Ectodermal cell (in vitro differentiated cells): ENCODE results near the gene AGBL1.

Experiments used
- H3K27ac ChIP-seq: 2 replicates; pipeline ENCODE4 v1.7.0; 2013; ENCODE audit warnings: mild to moderate bottlenecking, low read depth, low read length; ENCODE audit not compliant: insufficient read depth, poor library complexity, severe bottlenecking
- H3K27me3 ChIP-seq: 2 replicates; pipeline ENCODE4 v1.7.0; 2013; ENCODE audit warnings: mild to moderate bottlenecking, low read length; ENCODE audit not compliant: insufficient read depth, control insufficient read depth, poor library complexity, severe bottlenecking
- H3K36me3 ChIP-seq: one replicate; pipeline ENCODE4 v1.7.0; 2013; ENCODE audit warnings: low read length; ENCODE audit not compliant: control insufficient read depth, insufficient read depth
- H3K4me1 ChIP-seq: one replicate; pipeline ENCODE4 v1.7.0; 2013; ENCODE audit warnings: low read length; ENCODE audit not compliant: control insufficient read depth, insufficient read depth
- H3K4me3 ChIP-seq: 2 replicates; pipeline ENCODE4 v1.7.0; 2013; ENCODE audit warnings: low read depth, low read length, control low read depth; ENCODE audit not compliant: insufficient read depth
- H3K9me3 ChIP-seq: 2 replicates; pipeline ENCODE4 v1.7.0; 2013; ENCODE audit warnings: mild to moderate bottlenecking, low read length, moderate library complexity; ENCODE audit not compliant: control insufficient read depth
- WGBS, 2 experiments: methylation state at CpG; one replicate each; pipeline ENCODE4 v1.1.7; 2013; ENCODE audit warnings: missing lambda C conversion rate in 2 of 2; 5-methylcytosine and 5-hydroxymethylcytosine counted together

Gene AGBL1

DNA sequence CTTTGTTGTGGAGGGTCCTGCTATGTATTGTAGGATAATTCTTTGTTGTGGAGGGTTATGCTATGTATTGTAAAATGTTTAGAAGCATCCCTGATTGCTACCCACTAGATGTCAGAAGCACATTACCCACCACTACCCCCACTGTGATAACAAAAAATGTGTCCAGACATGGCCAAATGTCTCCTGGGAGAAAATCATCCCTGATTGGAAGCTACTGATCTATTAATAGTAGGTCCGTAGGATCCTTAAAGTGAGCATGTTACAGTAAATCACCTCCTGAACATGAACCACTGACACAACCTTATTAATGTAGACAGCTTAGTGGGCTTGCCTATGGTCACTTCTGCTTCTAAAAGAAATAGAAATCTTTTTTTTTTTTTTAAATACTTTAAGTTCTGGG lies 884.6 kb downstream of the AGBL1 start:
- 86% methylated on average over 1 of the region's 1 CpG; no CpG with 5 or more reads in 1 of the 2 experiments for WGBS, 2 experiments
- Histone ChIP-seq H3K9me3 (no peaks in the 10 kb centered on the region), H3K27me3 (no peaks in the 10 kb centered on the region), H3K27ac (no peak overlapping the region), H3K4me1 (no peaks in the 10 kb centered on the region), H3K4me3 (no peak overlapping the region), H3K36me3 (no peaks in the 10 kb centered on the region)

DNA sequence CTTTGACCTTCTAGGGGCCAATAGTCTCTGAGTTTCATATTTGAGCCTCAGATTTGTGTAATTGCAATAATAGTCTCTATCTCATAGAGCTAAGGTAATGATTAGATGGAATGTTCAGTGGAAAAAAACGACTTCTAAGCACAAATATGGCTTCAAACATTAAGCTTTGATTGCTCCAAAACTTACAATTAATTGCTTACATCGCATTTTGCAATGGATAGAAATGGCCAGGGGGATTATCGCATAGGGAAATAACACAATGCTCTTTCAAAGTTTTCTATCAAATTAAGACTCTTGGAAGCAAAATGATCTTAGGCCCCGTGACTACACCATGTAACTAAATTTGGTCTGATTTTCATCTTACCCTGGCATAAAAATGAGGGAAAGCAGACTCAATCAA lies 888.6 kb downstream of the AGBL1 start:
- H3K4me3 ChIP-seq = no peak overlapping the region
- WGBS, 2 experiments = 92 to 95% methylated on average over 4 of the region's 4 CpGs
- H3K27ac ChIP-seq = no peak overlapping the region
- no peaks in the 10 kb centered on the region for H3K9me3 ChIP-seq
- H3K4me1 ChIP-seq = no peaks in the 10 kb centered on the region
- H3K27me3 ChIP-seq = no peaks in the 10 kb centered on the region
- no peaks in the 10 kb centered on the region for H3K36me3 ChIP-seq

- H3K27me3 ChIP-seq = no peaks in the 10 kb centered on the region
- H3K4me1 ChIP-seq = peaks cover 3% of the 10 kb centered on the region
- no peaks in the 10 kb centered on the region for H3K36me3 ChIP-seq
- H3K27ac ChIP-seq = no peak overlapping the region
- H3K9me3 ChIP-seq = no peaks in the 10 kb centered on the region
- H3K4me3 ChIP-seq = no peak overlapping the region
- 92 to 95% methylated on average over 4 of the region's 4 CpGs for WGBS, 2 experiments
Observed at GRCh38 chr15:86969364-86969763, 889.7 kb downstream of the AGBL1 start.

DNA sequence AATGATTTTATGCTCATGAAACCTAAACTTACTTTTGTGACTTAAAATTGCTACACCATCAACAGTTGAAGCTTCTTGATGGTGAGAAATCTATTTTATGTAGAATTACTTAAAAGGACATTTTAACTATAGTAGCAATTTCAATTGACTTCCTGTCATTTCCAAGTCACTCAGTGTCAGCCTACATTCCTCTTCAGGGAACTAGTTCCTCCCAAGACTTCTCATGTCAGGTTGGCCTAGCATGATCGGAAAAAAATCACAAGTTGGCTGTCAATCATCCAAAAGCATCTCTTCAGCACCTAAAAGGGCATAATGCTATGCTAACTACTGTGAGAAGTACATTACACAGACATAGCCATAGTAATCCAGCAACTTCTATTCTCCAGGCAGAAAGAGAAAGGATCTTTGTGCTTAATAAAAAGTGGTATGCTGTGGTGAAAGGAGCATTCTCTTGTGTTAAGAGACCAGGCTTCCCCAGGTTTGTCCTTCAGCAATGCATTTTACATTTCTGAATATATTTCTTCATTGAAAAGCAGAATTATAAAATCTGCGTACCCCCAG lies 893.7 kb downstream of the AGBL1 start:
- 81 to 97% methylated on average over 1 of the region's 2 CpGs for WGBS, 2 experiments
- no peaks in the 10 kb centered on the region for H3K27me3 ChIP-seq
- H3K9me3 ChIP-seq = no peaks in the 10 kb centered on the region
- peaks cover 3% of the 10 kb centered on the region for H3K4me1 ChIP-seq
- H3K36me3 ChIP-seq = no peaks in the 10 kb centered on the region
- H3K27ac ChIP-seq = no peak overlapping the region
- H3K4me3 ChIP-seq = no peak overlapping the region

DNA sequence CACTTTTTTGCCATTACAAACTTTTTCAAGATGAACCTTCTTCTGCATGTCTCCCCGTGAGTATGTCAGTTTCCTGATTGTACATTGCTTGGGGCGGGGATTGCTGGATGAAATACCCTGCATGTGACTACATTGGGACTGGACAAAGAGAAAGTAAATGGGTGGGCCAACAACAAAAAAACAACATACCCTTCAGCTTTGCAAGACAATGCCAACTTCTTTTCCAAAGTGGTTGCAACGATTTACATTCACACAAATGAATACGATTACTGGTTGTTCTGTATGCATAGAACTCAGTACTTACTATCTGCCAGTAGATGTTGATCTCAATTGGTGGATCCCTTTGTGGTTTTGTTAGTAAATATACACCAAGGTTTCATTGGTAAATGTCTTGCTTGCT lies 908.4 kb downstream of the AGBL1 start:
- WGBS, 2 experiments = 46 to 59% methylated on average over 3 to 4 of the region's 4 CpGs
- no peaks in the 10 kb centered on the region for H3K4me1 ChIP-seq
- H3K27ac ChIP-seq = no peak overlapping the region
- no peaks in the 10 kb centered on the region for H3K36me3 ChIP-seq
- no peaks in the 10 kb centered on the region for H3K27me3 ChIP-seq
- H3K4me3 ChIP-seq = no peak overlapping the region
- no peaks in the 10 kb centered on the region for H3K9me3 ChIP-seq

DNA sequence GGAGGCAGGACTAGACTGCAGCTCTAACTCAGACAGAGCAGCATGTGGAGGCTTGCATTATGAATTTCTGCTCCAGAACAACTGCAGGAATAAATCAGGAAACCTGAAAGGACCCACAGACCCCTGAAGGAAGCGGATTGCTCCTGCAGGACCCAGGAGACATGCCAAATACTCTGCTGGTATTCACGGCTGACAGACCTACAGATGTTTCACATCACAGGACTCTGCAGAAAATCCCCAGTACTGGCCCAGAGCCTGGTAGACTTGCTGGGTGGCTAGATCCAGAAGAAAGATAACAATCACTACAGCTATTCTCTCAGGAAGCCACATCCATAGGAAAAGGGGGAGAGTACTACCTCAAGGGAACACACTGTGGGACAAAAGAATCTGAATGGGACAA lies 942.1 kb downstream of the AGBL1 start:
- Histone ChIP-seq H3K36me3 (no peaks in the 10 kb centered on the region), H3K4me3 (no peak overlapping the region), H3K9me3 (no peaks in the 10 kb centered on the region), H3K27me3 (no peaks in the 10 kb centered on the region), H3K27ac (no peak overlapping the region), H3K4me1 (no peaks in the 10 kb centered on the region)
- 92 to 93% methylated on average over 2 of the region's 2 CpGs for WGBS, 2 experiments

- Histone ChIP-seq H3K4me1 (no peaks in the 10 kb centered on the region), H3K36me3 (no peaks in the 10 kb centered on the region), H3K4me3 (no peak overlapping the region), H3K9me3 (no peaks in the 10 kb centered on the region), H3K27me3 (no peaks in the 10 kb centered on the region), H3K27ac (no peak overlapping the region)
- 96 to 97% methylated on average over 4 to 6 of the region's 6 CpGs for WGBS, 2 experiments
Observed at GRCh38 chr15:87031540-87032230, 952.0 kb downstream of the AGBL1 start.

GRCh38 chr15:87032295-87032694 lies 952.6 kb downstream of the AGBL1 start:
- no peaks in the 10 kb centered on the region for H3K4me1 ChIP-seq
- H3K27ac ChIP-seq = no peak overlapping the region
- no peaks in the 10 kb centered on the region for H3K36me3 ChIP-seq
- WGBS, 2 experiments = 71 to 83% methylated on average over 5 to 6 of the region's 6 CpGs
- no peak overlapping the region for H3K4me3 ChIP-seq
- no peaks in the 10 kb centered on the region for H3K9me3 ChIP-seq
- H3K27me3 ChIP-seq = no peaks in the 10 kb centered on the region

DNA sequence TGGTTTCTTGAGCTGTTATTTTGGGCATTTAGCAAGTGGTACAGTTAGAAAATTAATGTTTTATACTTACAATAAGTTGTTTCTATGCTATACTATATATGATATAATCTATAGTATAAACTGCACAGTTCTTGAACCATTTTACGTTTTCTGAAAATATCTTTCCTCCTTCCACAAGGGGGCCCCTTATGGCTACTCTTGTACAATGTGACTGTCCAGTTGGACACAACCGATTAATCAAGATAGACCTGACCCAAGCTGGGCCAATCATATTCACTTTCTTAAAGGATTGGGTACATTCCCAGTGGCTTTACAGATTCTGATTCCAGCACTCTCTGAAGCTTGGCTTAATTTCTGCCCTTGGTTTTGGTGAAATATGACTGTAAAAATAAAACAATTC lies 953.4 kb downstream of the AGBL1 start:
- no peak overlapping the region for H3K4me3 ChIP-seq
- no peaks in the 10 kb centered on the region for H3K27me3 ChIP-seq
- no peak overlapping the region for H3K27ac ChIP-seq
- 89 to 92% methylated on average over 2 of the region's 2 CpGs for WGBS, 2 experiments
- H3K9me3 ChIP-seq = no peaks in the 10 kb centered on the region
- no peaks in the 10 kb centered on the region for H3K36me3 ChIP-seq
- no peaks in the 10 kb centered on the region for H3K4me1 ChIP-seq

DNA sequence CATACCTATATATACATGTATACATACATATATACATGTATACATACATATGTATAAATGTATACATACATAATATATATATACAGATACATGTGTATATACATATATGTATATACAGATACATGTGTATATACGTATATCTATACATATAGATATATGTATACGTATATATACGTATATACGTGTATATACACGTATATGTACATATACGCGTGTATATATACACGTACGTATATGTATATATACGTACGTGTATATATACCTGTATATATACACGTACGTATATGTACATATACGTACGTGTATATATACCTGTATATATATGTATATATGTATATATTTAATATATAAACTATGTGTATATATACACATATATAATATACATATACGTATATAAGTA lies 955.2 kb downstream of the AGBL1 start:
- H3K9me3 ChIP-seq = no peaks in the 10 kb centered on the region
- WGBS, 2 experiments = 98% methylated on average over 9 of the region's 16 CpGs; no CpG with 5 or more reads in 1 of the 2 experiments
- no peak overlapping the region for H3K27ac ChIP-seq

More for the DNA sequence above, 955.2 kb downstream of the AGBL1 start:
- Histone ChIP-seq H3K36me3 (no peaks in the 10 kb centered on the region), H3K4me3 (no peak overlapping the region), H3K4me1 (no peaks in the 10 kb centered on the region), H3K27me3 (no peaks in the 10 kb centered on the region)
